HG03139 (cell line): ENCODE results near the gene ASAH2B.
"Not testable (repeated sequence)": the region's sequence is repeated elsewhere in the genome, so short reads cannot be mapped to it uniquely, and the experiment has no call there.

ENCODE experiments used
- ATAC-seq: cut with Tn5 transposase; IDR thresholded peaks from one replicate; pipeline ENCODE4 v1.9.1; 2021; ENCODE audit not compliant: unreplicated experiment

The ASAH2B gene

DNA sequence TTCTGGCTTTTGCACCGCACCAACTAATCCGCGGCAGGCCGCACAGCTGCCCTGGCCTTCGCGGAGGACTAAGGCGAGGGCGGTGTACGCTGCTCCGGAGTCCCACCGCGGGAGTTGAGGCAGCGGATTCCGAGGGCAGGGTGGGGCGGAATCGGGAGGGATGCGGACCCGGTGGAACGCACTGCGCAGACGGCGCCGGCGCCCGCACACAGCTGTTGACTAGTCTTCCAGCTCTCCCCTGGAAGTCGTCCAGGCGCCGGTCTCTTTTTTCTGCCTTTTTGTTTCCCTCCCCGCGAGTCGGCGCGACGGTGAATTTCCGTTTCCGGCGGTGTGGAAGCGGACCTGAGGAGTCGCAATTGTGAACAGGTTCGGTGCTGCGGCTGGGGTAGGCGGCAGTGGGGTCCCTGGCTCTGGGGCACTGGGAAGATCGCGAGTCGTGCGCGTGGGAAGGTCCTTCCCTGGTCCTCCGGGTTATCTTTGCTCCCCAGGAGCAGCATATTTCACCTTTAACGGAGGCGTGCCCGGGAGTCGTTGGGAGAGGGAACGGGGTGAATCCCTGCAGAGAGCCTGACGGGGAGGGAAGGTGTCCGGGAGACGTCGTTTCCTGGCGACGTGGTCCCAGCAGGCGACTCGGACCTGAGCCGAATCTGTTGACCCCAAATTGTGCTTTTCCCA is at the start of gene ASAH2B:
ASAH2B (plus strand) TSS at position 319 of the 675 bp plus-strand sequence. CDS start 5,195 bp downstream, outside the sequence.
- peak; percentile 71 for ATAC-seq

DNA sequence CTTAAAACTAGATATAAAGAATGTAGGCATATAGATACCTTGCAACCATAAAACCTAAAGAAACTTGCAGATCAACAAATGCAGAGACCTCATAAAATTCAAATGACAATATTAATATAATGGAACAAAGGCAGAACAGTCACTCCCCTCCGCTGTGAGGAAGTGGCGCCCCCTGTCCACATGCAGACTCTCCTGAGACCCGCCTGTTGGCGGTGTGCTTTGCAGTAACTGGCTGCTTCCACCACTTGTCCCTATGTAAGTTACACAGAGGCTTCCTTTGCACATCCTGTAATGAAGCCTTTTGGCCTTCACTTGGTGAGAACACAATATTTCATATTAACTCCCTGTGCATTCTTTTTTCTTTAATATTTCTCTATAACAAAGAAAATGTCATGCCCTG is 41.9 kb upstream of the ASAH2B start:
- ATAC-seq, result peak; percentile 56

DNA sequence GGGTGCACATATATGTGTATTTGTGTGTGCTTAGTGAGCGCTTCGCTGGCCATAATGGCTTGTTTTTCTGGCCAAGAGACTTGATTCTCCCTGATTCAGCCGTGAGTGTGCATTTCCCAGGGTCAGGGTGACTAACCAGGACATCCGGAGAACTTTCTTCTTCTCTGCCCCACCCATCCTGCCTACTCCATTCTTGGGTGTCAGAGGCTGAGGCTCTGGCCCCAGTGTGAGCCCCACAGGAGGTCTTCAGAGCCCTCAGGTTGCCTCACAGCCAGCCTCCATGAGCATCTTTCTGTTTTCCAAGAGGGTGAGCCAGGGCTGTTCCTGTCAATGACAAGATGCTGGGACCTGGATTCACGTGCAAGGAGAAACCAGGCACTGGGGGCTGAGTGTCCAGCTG is 37.8 kb upstream of the ASAH2B start:
- ATAC-seq, result not testable (repeated sequence)

GRCh38 chr10:50702997-50703396 is 36.7 kb upstream of the ASAH2B start:
- ATAC-seq, result not testable (repeated sequence)

DNA sequence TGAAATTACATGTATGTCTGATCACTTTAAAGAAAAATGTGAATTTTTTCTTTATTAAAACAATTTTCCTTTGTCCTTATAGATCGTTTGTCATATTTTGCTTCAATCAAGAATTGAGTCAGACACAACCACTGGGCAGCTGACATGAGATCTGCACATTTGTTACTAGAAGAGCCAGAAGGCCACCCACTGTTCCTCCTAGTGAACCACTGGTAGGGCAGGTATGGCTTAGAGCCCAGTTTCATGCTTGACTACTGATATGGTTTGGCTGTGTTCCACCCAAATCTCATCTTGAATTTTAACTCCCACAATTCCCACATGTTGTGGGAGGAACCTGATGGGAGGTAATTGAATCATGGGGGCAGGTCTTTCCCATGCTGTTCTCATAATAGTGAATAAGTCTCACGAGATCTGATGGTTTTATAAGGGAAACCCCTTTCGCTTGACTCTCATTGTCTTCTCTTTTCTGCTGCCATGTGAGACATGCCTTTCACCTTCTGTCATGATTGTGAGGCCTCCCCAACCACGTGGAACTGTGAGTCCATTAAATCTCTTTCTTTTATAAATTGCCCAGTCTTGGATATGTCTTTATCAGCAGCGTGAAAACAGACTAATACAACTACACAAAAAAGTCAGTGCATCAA is 35.2 kb upstream of the ASAH2B start:
- not testable (repeated sequence) for ATAC-seq

DNA sequence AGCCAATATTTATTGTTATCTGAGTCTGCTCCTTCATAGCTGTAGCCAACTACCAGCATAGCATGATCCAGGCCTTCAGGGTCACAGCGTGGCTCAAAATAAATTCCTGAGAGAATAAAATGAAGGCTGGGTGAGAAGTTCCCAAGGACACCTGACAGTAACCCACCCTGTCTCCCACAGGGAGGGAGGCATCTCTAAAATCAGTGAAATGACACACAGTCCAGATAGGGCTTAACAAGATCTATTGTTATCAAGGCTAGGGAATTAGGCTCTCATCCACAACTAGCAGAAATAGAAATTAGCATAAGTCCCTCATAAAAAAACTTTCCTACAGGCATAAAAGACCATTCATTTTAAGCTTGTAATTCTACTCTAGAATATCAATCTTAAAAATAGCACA is 33.7 kb upstream of the ASAH2B start:
- ATAC-seq, result not testable (repeated sequence)

GRCh38 chr10:50710241-50710640 is 29.5 kb upstream of the ASAH2B start:
- ATAC-seq, result not testable (repeated sequence)

GRCh38 chr10:50723812-50724211 is 15.9 kb upstream of the ASAH2B start:
- peak; percentile 68 for ATAC-seq

GRCh38 chr10:50728112-50728511 is 11.6 kb upstream of the ASAH2B start:
- not testable (repeated sequence) for ATAC-seq

GRCh38 chr10:50738987-50739617 is 634 bp upstream of the ASAH2B start:
- ATAC-seq, result not testable (repeated sequence)

DNA sequence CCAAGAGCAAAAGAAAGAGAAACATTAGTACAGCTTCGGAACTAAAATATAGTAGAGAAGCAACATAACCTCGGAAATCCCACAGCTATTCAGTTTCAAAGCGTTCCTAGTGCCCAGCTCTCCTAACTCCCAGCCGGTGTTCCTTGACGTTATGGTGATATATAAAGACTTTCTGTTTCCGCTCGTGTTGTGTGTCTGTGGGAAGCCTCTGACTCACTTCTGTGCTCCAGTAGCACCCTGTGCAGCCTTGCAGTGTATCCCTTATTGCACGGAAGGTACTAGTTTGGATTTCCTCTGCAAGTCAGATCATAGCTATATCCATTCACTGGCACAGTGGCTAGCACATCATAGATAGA is 535 bp downstream of the ASAH2B start:
- peak; percentile 37 for ATAC-seq

DNA sequence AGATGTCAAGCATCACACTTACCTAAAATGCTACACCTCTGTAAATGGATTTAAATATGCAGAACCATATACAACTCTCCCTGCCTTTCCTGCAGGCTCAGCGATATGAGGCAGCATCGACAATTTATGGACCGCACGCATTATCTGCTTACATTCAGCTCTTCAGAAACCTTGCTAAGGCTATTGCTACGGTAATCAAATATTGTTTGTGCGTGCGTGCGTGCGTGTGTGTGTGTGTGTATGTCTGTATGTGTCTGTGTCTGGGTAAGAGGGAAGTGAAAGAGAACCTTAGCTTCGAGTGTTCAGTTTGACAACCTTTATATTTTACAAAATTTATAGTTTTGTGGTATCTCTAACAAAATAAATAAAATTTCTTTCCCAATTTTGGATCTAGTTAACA is 3.1 kb downstream of the ASAH2B start:
- not testable (repeated sequence) for ATAC-seq

DNA sequence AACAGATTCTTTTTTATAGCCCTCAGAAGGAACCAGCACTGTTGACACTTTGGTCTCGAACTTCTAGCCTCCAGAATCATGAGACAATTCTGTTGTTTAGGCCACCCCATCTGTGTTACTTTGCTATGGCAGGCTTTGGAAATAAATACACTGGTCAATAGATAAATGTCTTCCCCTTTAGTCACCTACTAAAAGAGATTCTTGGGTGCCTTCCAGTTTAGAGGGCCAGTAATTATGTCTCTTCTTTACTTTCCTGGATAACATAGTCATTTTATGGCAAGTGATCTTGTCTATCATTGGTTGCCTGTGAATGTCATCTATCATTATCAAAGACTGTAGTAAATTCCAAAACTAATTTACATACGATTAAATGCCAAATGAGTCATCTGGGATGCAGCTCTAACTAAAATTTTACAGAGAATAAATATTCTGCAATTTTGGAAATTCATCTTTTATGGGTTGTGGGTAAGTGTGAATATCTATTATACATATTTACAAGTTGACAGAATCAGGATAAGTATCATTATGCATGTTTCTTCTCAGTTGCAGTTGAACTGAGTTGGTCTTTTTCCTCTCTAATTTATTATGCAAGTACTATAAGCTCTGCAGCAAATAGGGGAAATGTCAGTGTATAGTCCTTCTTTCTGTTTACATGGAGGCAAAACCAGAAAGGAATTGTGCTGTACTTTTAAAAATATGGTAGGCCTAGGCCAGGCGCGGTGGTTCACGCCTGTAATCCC is 27.2 kb downstream of the ASAH2B start:
- not testable (repeated sequence) for ATAC-seq

GRCh38 chr10:50772042-50772441 is 32.3 kb downstream of the ASAH2B start:
- ATAC-seq, result not testable (repeated sequence)

GRCh38 chr10:50774868-50775267 is 35.1 kb downstream of the ASAH2B start:
- not testable (repeated sequence) for ATAC-seq

DNA sequence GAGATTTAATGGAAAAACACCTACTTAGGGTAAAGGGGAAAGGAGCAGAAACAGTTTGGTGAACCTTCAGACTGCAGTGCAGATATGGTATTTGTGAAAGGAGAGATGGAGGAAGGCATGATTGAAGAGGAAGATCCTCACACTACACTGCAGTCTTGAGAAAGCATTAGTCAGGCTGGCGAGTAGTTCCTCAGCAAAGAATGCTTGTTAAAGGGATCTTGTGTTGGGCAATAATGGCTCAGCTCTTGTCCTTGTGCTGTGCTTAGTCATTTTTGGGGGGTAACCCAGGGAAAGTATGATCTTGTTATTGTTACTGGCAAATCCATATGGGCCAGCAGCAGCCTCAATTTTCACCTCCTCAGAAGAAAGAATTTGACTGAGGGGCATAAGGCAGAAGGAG is 40.3 kb downstream of the ASAH2B start:
- not testable (repeated sequence) for ATAC-seq

DNA sequence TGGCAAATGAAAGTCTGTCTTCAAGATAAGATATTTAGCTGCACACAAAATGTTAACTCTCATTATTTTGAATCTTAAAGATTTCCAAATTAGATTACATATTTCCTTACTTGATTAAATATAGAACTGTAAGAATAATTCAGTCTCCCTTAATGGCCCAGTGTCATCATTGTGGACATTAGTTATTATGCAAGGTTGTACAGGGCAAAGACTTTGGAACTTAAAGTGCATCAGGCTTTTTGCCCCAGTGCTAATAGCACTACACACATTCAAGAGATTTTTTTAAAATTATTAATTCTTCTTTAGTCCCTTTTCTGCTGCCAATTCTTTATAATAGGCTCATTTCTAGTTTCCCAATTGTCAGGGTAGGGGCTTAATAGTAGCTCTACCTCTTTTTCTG is 42.3 kb downstream of the ASAH2B start:
- not testable (repeated sequence) for ATAC-seq

- not testable (repeated sequence) for ATAC-seq
These were observed 48.2 kb downstream of the ASAH2B start for GRCh38 chr10:50787962-50788361.

GRCh38 chr10:50788951-50789945 is 49.5 kb downstream of the ASAH2B start:
- ATAC-seq, result no peak

- ATAC-seq, result no peak
These were observed 54.8 kb downstream of the ASAH2B start for GRCh38 chr10:50794490-50794889.
